Stromal cell of bone marrow (primary cell): ENCODE results near the gene IFNAR1.

Experiments
- DNase-seq: peaks from one replicate; pipeline ENCODE4 v3.0.0-alpha.2; 2012; ENCODE audit warnings: low read depth

IFNAR1 gene

DNA sequence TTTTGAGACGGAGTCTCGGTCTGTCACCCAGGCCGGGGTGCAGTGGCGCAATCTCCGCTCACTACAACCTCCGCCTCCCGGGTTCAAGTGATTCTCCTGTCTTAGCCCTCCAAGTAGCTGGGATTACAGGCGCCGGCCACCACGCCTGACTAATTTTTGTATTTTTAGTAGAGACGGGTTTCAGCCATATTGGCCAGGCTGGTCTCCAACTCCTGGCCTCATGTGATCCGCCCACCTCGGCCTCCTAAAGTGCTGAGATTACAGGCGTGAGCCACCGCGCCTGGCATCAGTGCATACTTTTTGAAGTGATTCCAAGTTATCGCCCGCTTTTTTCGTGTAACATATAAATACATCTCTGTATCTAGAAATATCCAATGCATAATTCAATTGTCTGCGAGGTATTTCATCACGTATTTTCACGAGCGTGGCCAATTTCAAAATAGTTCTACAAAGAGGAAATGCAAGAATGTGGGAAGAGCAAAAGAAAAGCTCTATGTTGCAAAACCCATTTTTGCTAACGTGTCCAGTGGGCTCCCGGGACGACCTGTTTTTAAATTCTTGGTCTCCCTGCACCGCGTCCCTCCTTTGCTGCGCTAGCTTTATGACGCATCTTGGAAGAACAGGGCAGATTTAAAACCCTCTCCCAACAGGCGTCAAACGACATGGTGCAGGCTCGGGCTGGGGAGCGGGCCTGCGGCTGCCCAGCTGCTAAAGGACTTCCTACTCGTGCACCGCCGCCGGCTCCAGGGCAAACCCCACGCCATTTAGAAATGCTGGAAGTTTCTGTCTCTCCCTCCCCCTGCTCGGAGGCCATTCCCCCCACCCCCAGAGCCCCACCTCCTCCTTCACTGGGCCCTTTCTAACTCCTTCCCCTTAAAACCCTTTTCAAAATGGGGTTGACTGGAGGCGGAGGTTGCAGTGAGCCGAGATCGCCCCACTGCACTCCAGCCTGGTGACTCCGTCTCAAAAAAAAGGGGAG lies 77.5 kb downstream of the IFNAR1 start:
- no peak for DNase-seq

DNA sequence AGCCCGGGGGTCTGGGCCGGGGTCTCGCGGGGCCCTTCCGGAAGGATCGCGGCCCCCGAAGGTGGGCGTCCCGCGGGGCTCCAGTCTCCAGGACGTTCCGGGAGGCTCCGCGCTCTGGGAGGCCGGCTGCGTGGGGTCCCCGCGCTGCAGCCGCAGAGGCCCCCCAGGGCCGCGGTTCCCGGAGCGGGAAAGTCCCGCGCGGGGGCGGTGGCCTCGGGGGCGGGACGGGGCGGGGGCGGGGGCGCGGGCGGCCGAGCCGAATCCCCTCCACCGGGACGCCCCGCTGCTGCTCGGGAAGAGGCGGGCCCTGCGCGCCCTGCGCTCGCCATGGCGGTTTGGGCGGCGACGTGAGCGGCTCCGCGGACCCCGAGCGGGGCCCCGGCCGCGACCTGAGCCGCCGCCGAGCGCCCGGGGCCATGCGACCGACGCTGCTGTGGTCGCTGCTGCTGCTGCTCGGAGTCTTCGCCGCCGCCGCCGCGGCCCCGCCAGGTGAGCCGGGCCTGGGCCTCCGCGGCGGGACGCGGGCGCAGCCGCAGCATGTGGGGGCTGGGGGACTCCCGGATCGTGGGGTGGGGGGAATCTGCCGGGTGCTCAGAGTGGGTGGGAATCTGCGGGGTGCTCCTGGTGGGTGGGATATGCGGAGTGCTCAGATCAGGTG lies 78.5 kb downstream of the IFNAR1 start, which contains the start of gene IFNGR2:
Gene IFNGR2, plus strand, starts transcription at position 286 of the 658 bp plus-strand sequence. Its CDS starts 131 bp downstream, at position 417.
- DNase-seq = no peak

DNA sequence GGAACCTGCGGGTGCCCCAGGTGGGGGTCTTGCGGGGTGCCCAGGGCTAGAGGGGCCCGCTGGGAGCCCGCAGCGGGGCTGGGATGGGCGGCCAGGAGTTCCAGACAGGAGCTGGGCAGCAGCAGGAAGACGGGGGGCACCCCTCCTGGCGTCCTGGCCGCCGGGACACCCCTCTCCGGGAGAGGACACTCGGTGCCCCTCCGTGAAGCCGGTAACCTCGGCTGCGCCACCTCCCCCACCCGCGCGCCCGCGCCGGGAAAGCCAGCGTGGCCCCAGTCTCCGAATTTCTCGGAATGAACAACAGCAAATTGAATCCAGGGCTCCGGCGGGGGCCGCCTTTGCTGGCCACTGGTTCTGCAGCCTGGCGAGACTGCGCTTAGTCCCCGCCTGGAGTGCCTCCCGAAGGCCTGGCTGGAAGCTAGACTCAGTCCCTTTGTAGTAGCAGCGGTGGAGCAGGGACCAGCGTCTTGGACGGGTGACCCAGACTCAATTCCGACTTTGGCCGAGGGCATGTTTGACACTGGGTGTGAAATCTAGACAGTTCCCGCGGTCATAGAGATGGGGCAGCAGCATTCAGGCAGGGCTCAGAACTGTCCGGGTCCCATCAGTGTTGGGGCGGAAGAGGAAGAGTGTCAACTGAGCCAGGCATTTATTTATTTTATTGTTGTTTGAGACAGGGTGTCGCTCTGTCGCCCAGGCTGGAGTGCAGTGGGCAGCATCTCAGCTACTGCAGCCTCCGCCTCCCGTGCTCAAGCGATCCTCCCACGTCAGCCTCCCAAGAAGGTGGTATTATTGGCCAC lies 79.2 kb downstream of the IFNAR1 start:
- no peak for DNase-seq

DNA sequence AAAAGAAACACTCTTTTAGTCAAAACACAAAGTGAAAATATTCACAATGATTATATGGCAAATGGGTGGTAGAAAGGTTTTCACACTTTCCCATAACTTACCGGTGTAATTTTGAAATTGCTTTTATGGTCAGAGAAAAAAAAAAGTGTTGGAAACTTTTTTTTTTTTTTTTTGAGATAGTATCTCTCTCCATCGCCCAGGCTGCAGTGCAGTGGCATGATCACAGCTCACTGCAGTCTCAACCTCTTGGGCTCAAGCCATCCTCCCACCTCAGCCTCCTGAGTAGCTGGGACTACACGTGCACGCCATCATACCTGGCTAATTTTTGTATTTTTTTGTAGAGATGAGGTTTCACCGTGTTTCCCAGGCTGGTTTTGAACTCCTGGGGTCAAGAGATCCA lies 81.7 kb downstream of the IFNAR1 start:
- no peak for DNase-seq
